Endodermal cell (in vitro differentiated cells): ENCODE results near the gene RPP38. TPM values are rescaled to one million over a fixed set of nuclear protein-coding genes. Genes with fewer than 3 reads are reported as not detected.

Experiments
- DNase-seq: peaks from one replicate; pipeline ENCODE4 v3.0.0-alpha.2; 2017
- H3K27ac ChIP-seq: 2 replicates; pipeline ENCODE4 v1.5.1; 2013; ENCODE audit warnings: mild to moderate bottlenecking, low read depth, low read length, moderate library complexity
- H3K27me3 ChIP-seq: 2 replicates; pipeline ENCODE4 v1.6.1; 2013; ENCODE audit warnings: mild to moderate bottlenecking, low read length, moderate library complexity; ENCODE audit not compliant: insufficient read depth, control insufficient read depth, poor library complexity, severe bottlenecking
- H3K36me3 ChIP-seq: 2 replicates; pipeline ENCODE4 v1.7.0; 2013; ENCODE audit warnings: mild to moderate bottlenecking, low read length, moderate library complexity; ENCODE audit not compliant: control insufficient read depth, insufficient read depth
- H3K4me1 ChIP-seq: one replicate; pipeline ENCODE4 v1.7.0; 2013; ENCODE audit warnings: low read length; ENCODE audit not compliant: control insufficient read depth, insufficient read depth
- H3K4me3 ChIP-seq: 2 replicates; pipeline ENCODE4 v1.5.1; 2013; ENCODE audit warnings: mild to moderate bottlenecking, low read length, moderate library complexity
- H3K9ac ChIP-seq: 2 replicates; pipeline ENCODE4 v1.6.1; 2013; ENCODE audit warnings: mild to moderate bottlenecking, low read length, moderate library complexity; ENCODE audit not compliant: poor library complexity, severe bottlenecking; ENCODE audit errors: extremely low read depth
- H3K9me3 ChIP-seq: 2 replicates; pipeline ENCODE4 v1.6.1; 2013; ENCODE audit warnings: mild to moderate bottlenecking, low read length, moderate library complexity; ENCODE audit not compliant: control insufficient read depth
- H3K27ac Mint-ChIP-seq: 2 replicates; pipeline ENCODE4 v1.8.0; 2020; ENCODE audit warnings: mixed read lengths
- H3K27me3 Mint-ChIP-seq: 2 replicates; pipeline ENCODE4 v1.8.0; 2021; ENCODE audit warnings: mild to moderate bottlenecking, mixed read lengths; ENCODE audit not compliant: insufficient read depth
- H3K36me3 Mint-ChIP-seq: 2 replicates; pipeline ENCODE4 v1.8.0; 2020; ENCODE audit warnings: low read depth, mixed read lengths
- H3K4me1 Mint-ChIP-seq: 2 replicates; pipeline ENCODE4 v1.8.0; 2020; ENCODE audit warnings: mixed read lengths
- H3K4me3 Mint-ChIP-seq: 2 replicates; pipeline ENCODE4 v1.8.0; 2020; ENCODE audit warnings: mild to moderate bottlenecking, moderate library complexity, mixed read lengths
- H3K9me3 Mint-ChIP-seq: 2 replicates; pipeline ENCODE4 v1.8.0; 2020; ENCODE audit warnings: mild to moderate bottlenecking, mixed read lengths
- CTCF ChIP-seq: fragments of 200-600 bp; sonication (generic); conservative IDR thresholded peaks from 2 replicates; pipeline ENCODE4 v1.5.0; 2021; ENCODE audit warnings: antibody characterized with exemption, mild to moderate bottlenecking
- WGBS, 2 experiments: methylation state at CpG; one replicate each; pipeline versions ENCODE4 v1.1.5 to v1.1.7; 2013; ENCODE audit warnings: missing lambda C conversion rate in 2 of 2, mixed read lengths in 1 of 2; ENCODE audit not compliant: insufficient coverage in 1 of 2, insufficient read length in 1 of 2; 5-methylcytosine and 5-hydroxymethylcytosine counted together
- total RNA-seq, 2 donors: library from RNA; stranded (reverse); fragmentation: NEBNext Ultra II Directional in 1 of 2; extraction: Animal tissue kit (Norgen Biotek cat#: 25700) in 1 of 2; gene quantifications; 2 replicates in 1 of 2; 3 replicates in 1 of 2; pipeline ENCODE4 v1.2.1, GENCODE V29; 2021

The RPP38 gene
- total RNA-seq, 2 donors from 2014 or later: 23.6 to 24.8 TPM

- Mint-ChIP-seq H3K27me3 (peaks cover 2% of the 10 kb centered on the region), H3K36me3 (peaks cover 2% of the 10 kb centered on the region), H3K27ac (no peak overlapping the region), H3K9me3 (peaks cover 20% of the 10 kb centered on the region), H3K4me1 (no peaks in the 10 kb centered on the region), H3K4me3 (no peak overlapping the region)
- H3K4me1 ChIP-seq: no peaks in the 10 kb centered on the region
- H3K27ac ChIP-seq: no peak overlapping the region
- no peak for DNase-seq
- H3K27me3 ChIP-seq: no peaks in the 10 kb centered on the region
- H3K4me3 ChIP-seq: no peak overlapping the region
- no peak for TF ChIP-seq CTCF
- 96% methylated on average over 4 of the region's 4 CpGs for WGBS, 2 experiments
- no peaks in the 10 kb centered on the region for H3K36me3 ChIP-seq
- H3K9me3 ChIP-seq: peaks cover 20% of the 10 kb centered on the region
- H3K9ac ChIP-seq: no peak overlapping the region
These were observed 37.2 kb upstream of the RPP38 start for GRCh38 chr10:15059914-15060313.

- Mint-ChIP-seq H3K36me3 (peaks cover 2% of the 10 kb centered on the region), H3K4me3 (no peak overlapping the region), H3K4me1 (no peaks in the 10 kb centered on the region), H3K27me3 (peaks cover 2% of the 10 kb centered on the region), H3K9me3 (peaks cover 25% of the 10 kb centered on the region), H3K27ac (no peak overlapping the region)
- no peak for DNase-seq
- Histone ChIP-seq H3K9me3 (peaks cover 27% of the 10 kb centered on the region), H3K4me1 (no peaks in the 10 kb centered on the region), H3K4me3 (no peak overlapping the region), H3K27me3 (no peaks in the 10 kb centered on the region), H3K36me3 (no peaks in the 10 kb centered on the region), H3K27ac (no peak overlapping the region), H3K9ac (no peak overlapping the region)
- TF ChIP-seq CTCF: no peak
- whole genome bisulfite sequencing, 2 experiments: 89% methylated on average over 2 of the region's 2 CpGs; no CpG with 5 or more reads in 1 of the 2 experiments
These were observed 36.5 kb upstream of the RPP38 start for GRCh38 chr10:15060638-15061037.

- no peaks in the 10 kb centered on the region for H3K27me3 Mint-ChIP-seq
- H3K4me1 Mint-ChIP-seq: no peaks in the 10 kb centered on the region
These were observed 30.0 kb upstream of the RPP38 start for GRCh38 chr10:15067154-15067553.

More at GRCh38 chr10:15067154-15067553, 30.0 kb upstream of the RPP38 start:
- no peaks in the 10 kb centered on the region for H3K27me3 ChIP-seq
- no peak for TF ChIP-seq CTCF
- DNase-seq: no peak
- peaks cover 12% of the 10 kb centered on the region for H3K9me3 Mint-ChIP-seq
- no peak overlapping the region for H3K4me3 ChIP-seq
- H3K36me3 ChIP-seq: no peaks in the 10 kb centered on the region
- H3K36me3 Mint-ChIP-seq: peaks cover under 1% of the 10 kb centered on the region
- 88 to 100% methylated on average over 3 to 5 of the region's 5 CpGs for WGBS, 2 experiments
- no peak overlapping the region for H3K27ac Mint-ChIP-seq
- no peaks in the 10 kb centered on the region for H3K4me1 ChIP-seq
- no peak overlapping the region for H3K27ac ChIP-seq
- H3K9me3 ChIP-seq: peaks cover 25% of the 10 kb centered on the region
- no peak overlapping the region for H3K9ac ChIP-seq
- no peak overlapping the region for H3K4me3 Mint-ChIP-seq
